GM21390 (cell line): ENCODE data around the gene ALKBH8.
"Not testable (repeated sequence)": the region's sequence is repeated elsewhere in the genome, so short reads cannot be mapped to it uniquely, and the experiment has no call there.

Source experiments
- ATAC-seq: cut with Tn5 transposase; IDR thresholded peaks from one replicate; pipeline ENCODE4 v1.9.1; 2021; ENCODE audit not compliant: unreplicated experiment

Gene ALKBH8

GRCh38 chr11:107508858-107509244 lies 56.7 kb downstream of the ALKBH8 start:
- ATAC-seq = no peak

GRCh38 chr11:107508201-107508857 lies 57.2 kb downstream of the ALKBH8 start:
- no peak for ATAC-seq

GRCh38 chr11:107505647-107506225 lies 59.8 kb downstream of the ALKBH8 start:
- ATAC-seq = no peak

- ATAC-seq = no peak
Observed at GRCh38 chr11:107504981-107505380, 60.6 kb downstream of the ALKBH8 start.

- ATAC-seq = no peak
Observed at GRCh38 chr11:107501713-107502112, 63.8 kb downstream of the ALKBH8 start.

GRCh38 chr11:107497371-107497770 lies 68.2 kb downstream of the ALKBH8 start:
- not testable (repeated sequence) for ATAC-seq

GRCh38 chr11:107496011-107496410 lies 69.5 kb downstream of the ALKBH8 start:
- ATAC-seq = no peak

GRCh38 chr11:107494055-107494454 lies 71.5 kb downstream of the ALKBH8 start:
- no peak for ATAC-seq

GRCh38 chr11:107493117-107493516 lies 72.4 kb downstream of the ALKBH8 start:
- ATAC-seq = no peak

- no peak for ATAC-seq
Observed at GRCh38 chr11:107490836-107491235, 74.7 kb downstream of the ALKBH8 start.

GRCh38 chr11:107482234-107482633 lies 83.3 kb downstream of the ALKBH8 start:
- ATAC-seq = no peak

- no peak for ATAC-seq
Observed at GRCh38 chr11:107478922-107479321, 86.6 kb downstream of the ALKBH8 start.

GRCh38 chr11:107477820-107478219 lies 87.7 kb downstream of the ALKBH8 start:
- no peak for ATAC-seq

GRCh38 chr11:107473792-107474191 lies 91.7 kb downstream of the ALKBH8 start:
- ATAC-seq = no peak

GRCh38 chr11:107472966-107473365 lies 92.6 kb downstream of the ALKBH8 start:
- no peak for ATAC-seq

GRCh38 chr11:107468596-107468995 lies 96.9 kb downstream of the ALKBH8 start:
- no peak for ATAC-seq

GRCh38 chr11:107467696-107468095 lies 97.8 kb downstream of the ALKBH8 start:
- ATAC-seq = no peak

GRCh38 chr11:107466275-107466866 lies 99.2 kb downstream of the ALKBH8 start:
- ATAC-seq = not testable (repeated sequence)

GRCh38 chr11:107457558-107458271 lies 107.8 kb downstream of the ALKBH8 start, which contains the start of gene CWF19L2:
Gene CWF19L2 (minus strand): TSS chr11:107457825. CDS start chr11:107457816, 9 bp downstream.
- peak; percentile 98 for ATAC-seq

GRCh38 chr11:107457205-107457557 lies 108.4 kb downstream of the ALKBH8 start:
- ATAC-seq = peak; percentile 45

GRCh38 chr11:107453594-107454286 lies 111.8 kb downstream of the ALKBH8 start:
- ATAC-seq = no peak
